Esophagus squamous epithelium (tissue), 5 donors: Measurements from ENCODE around the gene GAL3ST3. TPM values are rescaled to one million over a fixed set of nuclear protein-coding genes. Genes with fewer than 3 reads are reported as not detected.

Source experiments
- DNase-seq: peaks from one replicate; lab custom pipeline; 2025; lab: John Stamatoyannopoulos, UW
- H3K27ac ChIP-seq, 4 donors: fragments of 200-600 bp; sonication (generic); one replicate each; pipeline ENCODE4 v1.5.1; 2016 to 2019; ENCODE audit warnings: mild to moderate bottlenecking in 1 of 4
- H3K27me3 ChIP-seq, 4 donors: fragments of 200-600 bp; sonication (generic); 1 replicate in 3 of 4; 2 replicates in 1 of 4; pipeline versions ENCODE4 v1.5.1 to v1.6.0; 2017 to 2021; ENCODE audit warnings: antibody characterized with exemption in 1 of 4
- H3K36me3 ChIP-seq, 3 donors: fragments of 200-600 bp; sonication (generic); one replicate each; pipeline ENCODE4 v1.5.1; 2016 to 2019
- H3K4me1 ChIP-seq, 3 donors: fragments of 200-600 bp; sonication (generic); one replicate each; pipeline ENCODE4 v1.5.1; 2017 to 2019
- H3K4me3 ChIP-seq, 4 donors: fragments of 200-600 bp; sonication (generic); 1 replicate in 3 of 4; 2 replicates in 1 of 4; pipeline ENCODE4 v1.5.1; 2016 to 2019; ENCODE audit warnings: mild to moderate bottlenecking in 2 of 4, moderate library complexity in 1 of 4
- H3K9me3 ChIP-seq, 3 donors: fragments of 200-600 bp; sonication (generic); one replicate each; pipeline ENCODE4 v1.5.1; 2016 to 2019
- CTCF ChIP-seq, 6 experiments: fragments of 450-650 bp in 4 of 6; fragments of 200-600 bp in 2 of 6; sonication (generic) in 2 of 6; IDR thresholded peaks; one replicate each; pipeline ENCODE4 v1.5.1; 2016 to 2019; ENCODE audit warnings: antibody characterized with exemption in 6 of 6, mild to moderate bottlenecking in 4 of 6, moderate library complexity in 4 of 6
- POLR2A ChIP-seq, 4 donors: fragments of 450-650 bp; IDR thresholded peaks; one replicate each; pipeline ENCODE4 v1.6.1; 2017; ENCODE audit warnings: antibody characterized with exemption in 4 of 4, mild to moderate bottlenecking in 4 of 4, moderate library complexity in 3 of 4
- WGBS, 2 donors: methylation state at CpG; one replicate each; pipeline ENCODE4 v1.1.5; 2018; 5-methylcytosine and 5-hydroxymethylcytosine counted together
- intact Hi-C: fragments of 100-400 bp; cut with DNase I; formaldehyde crosslinking; loops from one replicate; pipeline ENCODE4 v1.15.0; 2022
- total RNA-seq, 4 donors: library from RNA; depleted of rRNA; stranded (reverse); fragments of >200 nt; gene quantifications; one replicate each; pipeline ENCODE4 v1.1.0, GENCODE V29; 2016
- donor health status: DM: yes; HTN: yes; CAD: no.

GAL3ST3 gene
- total RNA-seq, 4 donors from 2014 or later, result not detected

DNA sequence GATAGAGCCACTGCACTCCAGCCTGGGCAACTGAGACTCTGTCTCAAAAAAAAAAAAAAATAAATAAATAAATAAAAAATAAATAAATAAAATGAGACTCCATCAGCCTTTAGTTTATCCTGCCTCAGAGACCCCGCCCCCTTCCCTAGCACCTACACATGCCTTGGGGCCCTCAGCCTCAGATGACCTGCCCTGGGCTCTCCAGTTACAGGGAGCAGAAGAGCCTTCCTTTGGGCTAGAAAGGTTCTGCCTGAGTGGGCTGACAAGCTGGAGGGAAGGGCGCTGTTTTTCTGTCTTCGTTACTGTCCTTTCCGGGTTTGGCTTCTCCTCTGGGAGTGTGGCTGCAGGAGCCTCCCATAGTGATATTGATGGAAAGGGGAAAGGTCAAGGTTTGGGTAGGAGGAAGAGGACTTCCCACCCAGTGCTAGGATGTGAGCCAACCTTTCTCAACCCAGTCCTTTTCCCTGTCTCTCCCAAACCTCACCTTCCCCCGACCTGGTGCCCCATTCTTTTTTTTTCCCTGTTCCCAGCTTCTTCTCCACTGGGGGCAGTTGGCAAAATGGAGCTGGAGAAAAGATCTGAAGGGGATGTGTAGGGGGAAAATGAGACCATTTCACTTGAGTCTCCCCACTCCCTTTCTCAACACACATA lies 1.7 kb upstream of the GAL3ST3 start:
- Histone ChIP-seq H3K4me3 (no peak overlapping the region), H3K36me3 (peaks cover 7 to 27% (median 12%) of the 10 kb centered on the region in 3 donors), H3K9me3 (no peaks in the 10 kb centered on the region), H3K27ac (peak overlapping the region; percentile 87 to 92 (median 92)), H3K4me1 (peaks cover 15 to 50% (median 18%) of the 10 kb centered on the region in 3 donors), H3K27me3 (peaks cover 0 to 39% (median 3%) of the 10 kb centered on the region in 4 donors)
- DNase-seq, result no peak
- intact Hi-C loops, result no loop called here
- WGBS, 2 donors, result 84 to 94% methylated on average over 4 of the region's 5 CpGs
- no peak for TF ChIP-seq POLR2A (IDR thresholded peaks at IDR 0.05)
- no peak for TF ChIP-seq CTCF (IDR thresholded peaks at IDR 0.05)

DNA sequence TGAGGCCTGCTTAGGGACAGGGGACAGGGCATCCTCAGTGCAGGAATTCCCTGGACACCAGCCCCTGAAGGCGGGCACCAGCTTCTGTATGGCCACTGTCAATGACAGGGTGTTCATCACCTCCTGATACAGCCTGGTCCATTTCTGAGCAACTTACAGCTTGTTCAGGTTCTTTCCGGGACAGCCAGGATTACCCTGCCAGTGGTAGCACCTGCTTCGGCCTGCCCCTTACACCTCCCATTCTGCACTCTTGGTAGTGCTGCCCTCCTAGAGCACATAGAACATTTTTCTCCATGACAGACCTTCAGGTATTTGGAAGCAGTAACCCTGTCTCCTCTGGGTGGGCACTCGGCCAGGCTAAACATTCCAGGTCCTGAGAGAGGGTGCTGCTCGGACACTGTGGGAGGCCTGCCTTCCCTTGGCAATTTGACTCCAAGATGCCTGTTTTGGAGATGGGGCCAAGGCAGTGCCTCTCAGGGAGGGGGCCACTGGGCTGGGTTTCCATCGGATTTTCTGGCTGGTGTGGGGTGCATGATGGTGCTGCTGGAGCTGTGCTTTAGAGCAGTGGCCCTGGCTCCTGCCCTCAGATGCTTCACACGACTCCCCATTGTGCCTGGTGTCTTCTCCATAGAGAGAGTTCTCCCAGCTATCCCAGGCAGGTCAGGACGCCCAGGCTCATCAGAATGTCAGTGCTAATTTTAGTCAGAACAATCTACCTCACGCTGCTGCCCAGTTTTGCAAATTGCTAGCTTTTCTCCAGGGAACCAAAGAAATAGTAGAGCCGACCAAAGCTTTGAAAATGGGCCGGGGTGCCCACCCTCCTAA lies 1.2 kb downstream of the GAL3ST3 start:
- Histone ChIP-seq H3K9me3 (no peaks in the 10 kb centered on the region), H3K4me1 (peaks cover 11 to 29% (median 14%) of the 10 kb centered on the region in 3 donors), H3K36me3 (no peaks in the 10 kb centered on the region), H3K4me3 (no peak overlapping the region), H3K27me3 (peaks cover 0 to 40% (median 3%) of the 10 kb centered on the region in 4 donors), H3K27ac (no peak overlapping the region)
- intact Hi-C loops, result no loop called here
- DNase-seq, result no peak
- WGBS, 2 donors, result 81 to 87% methylated on average over 3 to 6 of the region's 11 CpGs
- no peak for TF ChIP-seq POLR2A (IDR thresholded peaks at IDR 0.05)

GRCh38 chr11:66046901-66047300 lies 2.1 kb downstream of the GAL3ST3 start:
- intact Hi-C loops, result no loop called here
- 86 to 100% methylated on average over 1 to 3 of the region's 3 CpGs for WGBS, 2 donors
- H3K9me3 ChIP-seq, result no peaks in the 10 kb centered on the region

GRCh38 chr11:66045177-66045639 lies 3.8 kb downstream of the GAL3ST3 start:
- intact Hi-C loops, result no loop called here
- peaks cover 0 to 43% (median 3%) of the 10 kb centered on the region in 4 donors for H3K27me3 ChIP-seq
- no peak overlapping the region for H3K27ac ChIP-seq
- no peaks in the 10 kb centered on the region for H3K36me3 ChIP-seq
- H3K4me3 ChIP-seq, result peak overlapping the region in 1 of 4 donors; percentile 18
- H3K9me3 ChIP-seq, result no peaks in the 10 kb centered on the region
- DNase-seq, result no peak
- peaks cover 3 to 16% (median 6%) of the 10 kb centered on the region in 3 donors for H3K4me1 ChIP-seq
- peak; percentile 77 to 95 (median 83) for TF ChIP-seq CTCF (IDR thresholded peaks at IDR 0.05)
- TF ChIP-seq POLR2A (IDR thresholded peaks at IDR 0.05), result no peak
- WGBS, 2 donors, result 0 to 67% methylated on average over 1 of the region's 11 CpGs

More at GRCh38 chr11:66046901-66047300, 2.1 kb downstream of the GAL3ST3 start:
- no peaks in the 10 kb centered on the region for H3K36me3 ChIP-seq
- H3K4me3 ChIP-seq, result no peak overlapping the region
- peaks cover 0 to 40% (median 3%) of the 10 kb centered on the region in 4 donors for H3K27me3 ChIP-seq
- H3K27ac ChIP-seq, result no peak overlapping the region
- H3K4me1 ChIP-seq, result peaks cover 11 to 26% (median 13%) of the 10 kb centered on the region in 3 donors
- TF ChIP-seq CTCF (IDR thresholded peaks at IDR 0.05), result no peak
- no peak for TF ChIP-seq POLR2A (IDR thresholded peaks at IDR 0.05)
- DNase-seq, result no peak

- Histone ChIP-seq H3K36me3 (no peaks in the 10 kb centered on the region), H3K27me3 (peaks cover 0 to 48% (median 3%) of the 10 kb centered on the region in 4 donors), H3K4me3 (peak overlapping the region in 1 of 4 donors; percentile 18), H3K4me1 (peaks cover 3 to 16% (median 6%) of the 10 kb centered on the region in 3 donors), H3K27ac (no peak overlapping the region), H3K9me3 (no peaks in the 10 kb centered on the region)
- 50 to 59% methylated on average over 6 of the region's 6 CpGs for WGBS, 2 donors
- TF ChIP-seq POLR2A (IDR thresholded peaks at IDR 0.05), result no peak
- no peak for TF ChIP-seq CTCF (IDR thresholded peaks at IDR 0.05)
- intact Hi-C loops, result no loop called here
- no peak for DNase-seq
Measured at GRCh38 chr11:66044757-66045156, 4.2 kb downstream of the GAL3ST3 start.
